HepG2 (cell line): ENCODE results near the gene TPX2. TPM values are rescaled to one million over a fixed set of nuclear protein-coding genes. Genes with fewer than 3 reads are reported as not detected.

Source experiments
- ATAC-seq: fragments of 200-7000 bp; cut with Tn5 transposase; 3 replicates; pipeline ENCODE4 v1.9.1; 2020; ENCODE audit warnings: mild to moderate bottlenecking, moderate library complexity
- BruUV-seq: library from RNA; stranded (reverse); fragments of 400-500 nt; replicated peaks from 2 replicates; lab custom pipeline; 2021; lab: Mats Ljungman, UMichigan
- CTCF ChIA-PET: fragments of 300-600 bp; formaldehyde crosslinking; extraction: SDS; loops from one replicate; lab custom pipeline; 2021; ENCODE audit warnings: low total read pairs, inconsistent platforms, low intra/inter-chr PET ratio; lab: Yijun Ruan, JAX
- POLR2A ChIA-PET: fragments of 350-600 bp; sonication (Branson Sonifier 250); formaldehyde crosslinking; loops from one replicate; lab custom pipeline; 2020; ENCODE audit warnings: antibody characterized with exemption, inconsistent platforms; lab: Yijun Ruan, JAX
- DNase-seq: peaks from one replicate; pipeline ENCODE4 v3.0.0-alpha.2; 2015; ENCODE audit warnings: low spot score
- FAIRE-seq: peaks from 3 replicates; lab custom pipeline; 2011; peaks lifted over from hg19 to GRCh38; lab: Jason Lieb, UNC
- H2AFZ ChIP-seq: one replicate; pipeline ENCODE4 v1.6.1; 2011; ENCODE audit warnings: low read length, inconsistent platforms
- H3K27ac ChIP-seq: fragments of 300-600 bp; 3 replicates; pipeline ENCODE4 v1.8.0; 2011; ENCODE audit warnings: mixed run types, mild to moderate bottlenecking, mixed read lengths, low read length, inconsistent platforms; ENCODE audit not compliant: insufficient read depth; ENCODE audit errors: extremely low read length
- H3K27me3 ChIP-seq, 2 experiments: fragments of 200-600 bp in 1 of 2; 2 replicates in 1 of 2; 3 replicates in 1 of 2; pipeline versions ENCODE4 v1.6.0 to v1.8.0; 2011; ENCODE audit warnings: low read length in 2 of 2, mild to moderate bottlenecking in 2 of 2, moderate library complexity in 2 of 2, inconsistent platforms in 1 of 2; ENCODE audit not compliant: insufficient read depth in 2 of 2, control insufficient read depth in 1 of 2
- H3K36me3 ChIP-seq, 2 experiments: fragments of 200-600 bp in 1 of 2; replicated peaks in 1 of 2; 2 replicates in 1 of 2; 3 replicates in 1 of 2; pipeline versions ENCODE4 v1.5.1 to v1.8.0; 2011; ENCODE audit warnings: low read length in 2 of 2, inconsistent platforms in 1 of 2; ENCODE audit not compliant: insufficient read depth in 2 of 2, control insufficient read depth in 1 of 2
- H3K4me1 ChIP-seq: 2 replicates; pipeline ENCODE4 v1.5.1; 2012; ENCODE audit warnings: low read length, inconsistent platforms; ENCODE audit not compliant: insufficient read depth
- H3K4me2 ChIP-seq: 2 replicates; pipeline ENCODE4 v1.6.0; 2011; ENCODE audit warnings: low read depth, low read length, inconsistent platforms
- H3K4me3 ChIP-seq, 3 experiments: fragments of 200-600 bp in 1 of 3; sonication (generic), shearing (Covaris generic) in 1 of 3; replicated peaks in 1 of 3; 2 replicates each; pipeline ENCODE4 v1.5.1; 2011 to 2016; ENCODE audit warnings: low read length in 3 of 3, inconsistent platforms in 2 of 3, low read depth in 2 of 3, mild to moderate bottlenecking in 2 of 3, control low read depth in 1 of 3, mixed read lengths in 1 of 3; ENCODE audit not compliant: insufficient read depth in 1 of 3
- H3K79me2 ChIP-seq: one replicate; pipeline ENCODE4 v1.6.1; 2011; ENCODE audit warnings: low read length, inconsistent platforms; ENCODE audit not compliant: insufficient read depth
- H3K9ac ChIP-seq: 2 replicates; pipeline ENCODE4 v1.6.0; 2011; ENCODE audit warnings: mild to moderate bottlenecking, low read depth, low read length, inconsistent platforms; ENCODE audit not compliant: insufficient read depth
- H3K9me3 ChIP-seq: 2 replicates; pipeline ENCODE4 v1.5.1; 2012; ENCODE audit warnings: mild to moderate bottlenecking, low read length
- H4K20me1 ChIP-seq: 2 replicates; pipeline ENCODE4 v1.6.0; 2011; ENCODE audit warnings: inconsistent platforms, mild to moderate bottlenecking, low read length, moderate library complexity; ENCODE audit not compliant: insufficient read depth
- ARID3A ChIP-seq: IDR thresholded peaks from 2 replicates; pipeline ENCODE4 v1.6.1; 2012; ENCODE audit warnings: low read depth, low read length, improper control_type of control experiment
- ATF1 ChIP-seq: IDR thresholded peaks from 2 replicates; pipeline ENCODE4 v1.6.1; 2016; ENCODE audit warnings: mild to moderate bottlenecking, control low read depth
- CCAR2 ChIP-seq: fragments of 200-400 bp; formaldehyde crosslinking; optimal IDR thresholded peaks from 2 replicates; pipeline ENCODE3; 2018; ENCODE audit warnings: low read depth, mild to moderate bottlenecking, low read length, moderate library complexity
- FOXC1 ChIP-seq: sonication (generic); formaldehyde crosslinking; IDR thresholded peaks from 2 replicates; pipeline ENCODE4 v1.8.0; 2022; ENCODE audit warnings: mild to moderate bottlenecking, missing genetic modification reagents, borderline replicate concordance
- GTF2F1 ChIP-seq: fragments of 150-350 bp; IDR thresholded peaks from 2 replicates; pipeline ENCODE4 v1.6.1; 2014; ENCODE audit warnings: low read length
- HNF4G ChIP-seq, 2 experiments: sonication (generic) in 1 of 2; formaldehyde crosslinking in 1 of 2; IDR thresholded peaks; 2 replicates each; pipeline versions ENCODE4 v1.4.0 to v1.6.1; 2011 to 2020; ENCODE audit warnings: borderline replicate concordance in 2 of 2, low read depth in 2 of 2, mild to moderate bottlenecking in 2 of 2, low read length in 1 of 2, missing genetic modification reagents in 1 of 2, moderate library complexity in 1 of 2
- KLF16 ChIP-seq, 2 experiments: sonication (generic) in 1 of 2; formaldehyde crosslinking in 1 of 2; IDR thresholded peaks; 2 replicates each; pipeline versions ENCODE4 v1.6.1 to v1.8.0; 2016 to 2023; ENCODE audit warnings: missing genetic modification reagents in 2 of 2, missing compliant biosample characterization in 1 of 2
- MED13 ChIP-seq: sonication (generic); formaldehyde crosslinking; IDR thresholded peaks from 2 replicates; pipeline ENCODE4 v1.5.0; 2020; ENCODE audit warnings: missing genetic modification reagents
- MLLT10 ChIP-seq: sonication (generic); formaldehyde crosslinking; IDR thresholded peaks from 2 replicates; pipeline ENCODE4 v1.4.0; 2020; ENCODE audit warnings: missing genetic modification reagents
- PLSCR1 ChIP-seq: sonication (generic); formaldehyde crosslinking; IDR thresholded peaks from 2 replicates; pipeline ENCODE4 v1.5.0; 2020; ENCODE audit warnings: missing genetic modification reagents, mild to moderate bottlenecking, borderline replicate concordance
- SOX6 ChIP-seq, 2 experiments: fragments of 450-650 bp in 1 of 2; sonication (generic) in 1 of 2; formaldehyde crosslinking in 1 of 2; IDR thresholded peaks; 2 replicates each; pipeline versions ENCODE4 v1.4.0 to v1.6.1; 2017 to 2020; ENCODE audit warnings: antibody characterized with exemption in 1 of 2, mild to moderate bottlenecking in 1 of 2, missing genetic modification reagents in 1 of 2
- ZBTB2 ChIP-seq: sonication (generic); formaldehyde crosslinking; IDR thresholded peaks from 2 replicates; pipeline ENCODE4 v1.8.0; 2022; ENCODE audit warnings: low read depth, missing genetic modification reagents
- ZIK1 ChIP-seq: sonication (generic); formaldehyde crosslinking; IDR thresholded peaks from 2 replicates; pipeline ENCODE4 v1.5.0; 2020; ENCODE audit warnings: mild to moderate bottlenecking, low read depth, missing genetic modification reagents, borderline replicate concordance
- WGBS: methylation state at CpG from one replicate; pipeline ENCODE4 v1.1.6; 2017; ENCODE audit warnings: low lambda C conversion rate; 5-methylcytosine and 5-hydroxymethylcytosine counted together
- in situ Hi-C: cut with HindIII; loops from 2 replicates; pipeline ENCODE4 v1.10.0; 2017; ENCODE audit warnings: low pct_unique_long_range_greater_than_20kb; ENCODE audit not compliant: extremely low pct_ligation_motif_present
- intact Hi-C: fragments of 100-400 bp; cut with micrococcal nuclease; formaldehyde crosslinking; loops from one replicate; pipeline ENCODE4 v1.10.0; 2022; ENCODE audit not compliant: unreplicated experiment
- polyA plus RNA-seq, 8 experiments: library from polyadenylated mRNA; depleted of rRNA in 3 of 8; stranded (reverse) in 7 of 8; unstranded in 1 of 8; fragments of >200 nt; fragmentation: Illumina TruSeq in 4 of 8; extraction: Trizol in 4 of 8; gene quantifications; 2 replicates each; pipeline versions ENCODE4 v1.2.1 to v1.2.3, GENCODE V29; 2011 to 2016; ENCODE audit warnings: low read depth in 4 of 8, missing spikeins in 1 of 8, mixed read lengths in 1 of 8; ENCODE audit not compliant: insufficient read depth in 1 of 8
- total RNA-seq, 5 experiments: library from RNA; depleted of rRNA; stranded (reverse); fragments of >200 nt; fragmentation: Illumina TruSeq; extraction: Trizol; gene quantifications; 2 replicates each; pipeline ENCODE4 v1.2.3, GENCODE V29; 2016; ENCODE audit warnings: low read depth in 1 of 5
- TF ChIP-seq, protein P1 (sequence below): sonication (generic); formaldehyde crosslinking; IDR thresholded peaks from 2 replicates; pipeline ENCODE4 v1.4.0; 2020; ENCODE audit warnings: missing genetic modification reagents, borderline replicate concordance

TPX2 gene
- total and polyA plus RNA-seq, 2 of the 13 experiments (the other 11 are each of a cell fraction or from before 2014, with no cell fraction given): 34.3 to 124 TPM

DNA sequence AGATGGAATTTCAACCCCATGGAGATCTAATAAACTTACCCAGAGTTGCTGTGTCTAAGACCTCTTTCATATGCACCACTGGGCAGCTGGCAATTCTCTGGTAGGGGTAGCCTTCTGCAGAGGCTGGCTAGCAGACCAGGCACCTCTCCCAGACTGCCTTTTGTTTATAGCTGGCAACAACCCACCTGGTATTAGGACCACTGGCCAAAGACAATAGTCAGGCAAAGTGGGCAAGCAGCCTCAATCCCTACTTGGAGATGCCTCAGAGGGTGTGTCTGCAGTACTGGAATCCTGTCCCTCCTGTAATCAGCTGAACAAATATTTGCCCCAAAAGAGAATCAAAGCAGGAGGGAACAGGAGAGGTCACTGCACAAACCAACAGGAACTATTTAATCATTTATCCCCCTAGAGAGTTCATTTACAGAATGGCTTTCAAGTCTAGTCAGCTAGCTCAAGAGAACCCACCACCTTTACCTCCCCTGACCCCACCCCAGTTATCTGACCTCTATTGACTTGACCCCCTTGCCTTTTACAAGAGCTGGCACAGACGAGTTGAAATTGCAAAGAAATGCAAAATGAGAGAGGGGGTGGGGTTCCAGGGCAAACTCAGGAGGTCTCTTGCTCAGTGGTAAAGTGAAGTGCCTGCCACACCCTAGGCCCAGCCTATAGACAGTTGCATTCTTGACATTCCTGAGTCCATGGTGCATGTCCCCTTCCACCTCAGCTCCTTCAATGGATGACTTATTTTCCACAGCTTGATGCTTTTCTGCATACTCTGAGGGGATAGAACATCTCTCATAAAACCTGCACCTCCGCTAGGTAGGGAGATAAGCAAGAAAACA is 19.2 kb upstream of the TPX2 start:
- Histone ChIP-seq H3K27ac (peak overlapping the region; percentile 92), H3K4me3 (peak overlapping the region; percentile 78 to 91 (median 87)), H3K79me2 (peaks cover 80% of the 10 kb centered on the region), H3K4me2 (peak overlapping the region; percentile 97), H3K9me3 (no peaks in the 10 kb centered on the region), H3K27me3 (no peaks in the 10 kb centered on the region; a peak in 1 of 5 replicates), H2AFZ (no peak overlapping the region), H3K36me3 (peaks cover 9 to 45% of the 10 kb centered on the region in 2 experiments), H3K4me1 (peaks cover 66% of the 10 kb centered on the region), H4K20me1 (no peaks in the 10 kb centered on the region; the same call in 1 of the 2 replicates), H3K9ac (peak overlapping the region; percentile 89)
- BruUV-seq: no TSS peak
- in situ Hi-C loops (loop anchor here (5.0 to 10.0 kb wide), 3 partner anchors 58 to 155 kb away; no protein-coding TSS in a partner anchor), intact Hi-C loops (loop anchor here (1.0 to 5.0 kb wide), 5 partner anchors 8 to 157 kb away; partner anchors contain the start of gene ID1)
- WGBS: 0% methylated on average over 2 of the region's 2 CpGs
- ChIA-PET POLR2A (interaction anchor here (0.8 to 33.2 kb wide), 13 partner anchors 9 to 162 kb away, joined by 3 to 2822 read pairs (median 12); partner anchors contain the start of genes ID1 and TPX2), CTCF (interaction anchor here (0.8 to 1.5 kb wide), 2 partner anchors 14 to 147 kb away, joined by 3 to 4 read pairs; no protein-coding TSS in a partner anchor)
- ATAC-seq: peak; percentile 56
- DNase-seq: peak; percentile 99
- FAIRE-seq: peak; percentile 76
- TF ChIP-seq ATF1 (CRISPR knock-in tag) (no peak), MLLT10 (CRISPR knock-in tag) (no peak; the same call in 1 of the 2 replicates), SOX6 (IDR thresholded peaks at IDR 0.05) (no peak), SOX6 (CRISPR knock-in tag; IDR thresholded peaks at IDR 0.05) (peak; percentile 97), KLF16 (CRISPR knock-in tag; IDR thresholded peaks at IDR 0.05) (peak in 1 of 2 experiments; percentile 91; a peak in 1 of 4 replicates), CCAR2 (no peak), HNF4G (IDR thresholded peaks at IDR 0.05; ENCODE audit: borderline replicate concordance, low read depth, low read length) (peak; percentile 85), HNF4G (CRISPR knock-in tag; IDR thresholded peaks at IDR 0.05; ENCODE audit: borderline replicate concordance, low read depth) (no peak), FOXC1 (peak; percentile 80), GTF2F1 (no peak; the same call in 1 of the 2 replicates), MED13 (CRISPR knock-in tag) (peak; percentile 99), ARID3A (peak; percentile 97), ZIK1 (CRISPR knock-in tag) (0 out of 2 replicates have a peak, but pooled peaks have one; percentile 65), ZBTB2 (CRISPR knock-in tag) (no peak), PLSCR1 (no peak)
- TF ChIP-seq, protein P1, sequence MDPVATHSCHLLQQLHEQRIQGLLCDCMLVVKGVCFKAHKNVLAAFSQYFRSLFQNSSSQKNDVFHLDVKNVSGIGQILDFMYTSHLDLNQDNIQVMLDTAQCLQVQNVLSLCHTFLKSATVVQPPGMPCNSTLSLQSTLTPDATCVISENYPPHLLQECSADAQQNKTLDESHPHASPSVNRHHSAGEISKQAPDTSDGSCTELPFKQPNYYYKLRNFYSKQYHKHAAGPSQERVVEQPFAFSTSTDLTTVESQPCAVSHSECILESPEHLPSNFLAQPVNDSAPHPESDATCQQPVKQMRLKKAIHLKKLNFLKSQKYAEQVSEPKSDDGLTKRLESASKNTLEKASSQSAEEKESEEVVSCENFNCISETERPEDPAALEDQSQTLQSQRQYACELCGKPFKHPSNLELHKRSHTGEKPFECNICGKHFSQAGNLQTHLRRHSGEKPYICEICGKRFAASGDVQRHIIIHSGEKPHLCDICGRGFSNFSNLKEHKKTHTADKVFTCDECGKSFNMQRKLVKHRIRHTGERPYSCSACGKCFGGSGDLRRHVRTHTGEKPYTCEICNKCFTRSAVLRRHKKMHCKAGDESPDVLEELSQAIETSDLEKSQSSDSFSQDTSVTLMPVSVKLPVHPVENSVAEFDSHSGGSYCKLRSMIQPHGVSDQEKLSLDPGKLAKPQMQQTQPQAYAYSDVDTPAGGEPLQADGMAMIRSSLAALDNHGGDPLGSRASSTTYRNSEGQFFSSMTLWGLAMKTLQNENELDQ (CRISPR knock-in tag): no peak; the same call in 1 of the 2 replicates
